Fibroblast of lung (primary cell): ENCODE data around the gene PCDH12. TPM values are rescaled to one million over a fixed set of nuclear protein-coding genes. Genes with fewer than 3 reads are reported as not detected.

Source experiments
- DNase-seq, 2 donors: peaks; one replicate each; pipeline versions ENCODE4 v3.0.0 to v3.0.0-alpha.2; 2010; ENCODE audit warnings: low read depth in 2 of 2
- H2AFZ ChIP-seq: 2 replicates; pipeline ENCODE4 v1.5.1; 2012; ENCODE audit warnings: low read length, control low read depth, inconsistent platforms
- H3K27ac ChIP-seq: 2 replicates; pipeline ENCODE4 v1.5.1; 2011; ENCODE audit warnings: low read length, control low read depth; ENCODE audit not compliant: insufficient read depth
- H3K27me3 ChIP-seq: 2 replicates; pipeline ENCODE4 v1.5.1; 2011; ENCODE audit warnings: mild to moderate bottlenecking, low read length; ENCODE audit not compliant: control insufficient read depth, insufficient read depth
- H3K36me3 ChIP-seq: 2 replicates; pipeline ENCODE4 v1.5.1; 2011; ENCODE audit warnings: low read length; ENCODE audit not compliant: control insufficient read depth, insufficient read depth
- H3K4me1 ChIP-seq: 2 replicates; pipeline ENCODE4 v1.5.1; 2011; ENCODE audit warnings: low read length; ENCODE audit not compliant: control insufficient read depth, insufficient read depth; ENCODE audit errors: extremely low read depth
- H3K4me2 ChIP-seq: 2 replicates; pipeline ENCODE4 v1.5.1; 2011; ENCODE audit warnings: low read length, control low read depth; ENCODE audit not compliant: insufficient read depth; ENCODE audit errors: extremely low read depth
- H3K4me3 ChIP-seq, 4 experiments: fragments of 200-600 bp in 1 of 4; sonication (generic) in 1 of 4; replicated peaks in 1 of 4; 2 replicates each; pipeline ENCODE4 v1.5.1; 2011 to 2016; ENCODE audit warnings: low read length in 4 of 4, low read depth in 3 of 4, mild to moderate bottlenecking in 3 of 4, control low read depth in 2 of 4, inconsistent platforms in 1 of 4, mixed read lengths in 1 of 4; ENCODE audit not compliant: insufficient read depth in 1 of 4; ENCODE audit errors: control extremely low read depth in 1 of 4
- H3K79me2 ChIP-seq: 2 replicates; pipeline ENCODE4 v1.5.1; 2012; ENCODE audit warnings: mild to moderate bottlenecking, low read length, inconsistent platforms; ENCODE audit not compliant: control insufficient read depth, insufficient read depth
- H3K9ac ChIP-seq: 2 replicates; pipeline ENCODE4 v1.5.1; 2011; ENCODE audit warnings: mild to moderate bottlenecking, low read length, control low read depth; ENCODE audit not compliant: insufficient read depth
- H3K9me3 ChIP-seq: 2 replicates; pipeline ENCODE4 v1.5.1; 2012; ENCODE audit warnings: low read depth, low read length; ENCODE audit not compliant: control insufficient read depth, insufficient read depth
- H4K20me1 ChIP-seq: 2 replicates; pipeline ENCODE4 v1.5.1; 2011; ENCODE audit warnings: low read length; ENCODE audit not compliant: control insufficient read depth, insufficient read depth; ENCODE audit errors: extremely low read depth
- EZH2 ChIP-seq: IDR thresholded peaks from 2 replicates; pipeline ENCODE4 v1.5.1; 2012; ENCODE audit warnings: low read length, control low read depth, mild to moderate bottlenecking; ENCODE audit errors: missing control alignments
- polyA plus RNA-seq, 2 donors: library from polyadenylated mRNA; depleted of rRNA in 1 of 2; stranded (reverse) in 1 of 2; unstranded in 1 of 2; fragments of >200 nt; gene quantifications; 2 replicates each; pipeline ENCODE4 v1.2.1, GENCODE V29; 2011 to 2012; ENCODE audit warnings: missing spikeins in 1 of 2
- total RNA-seq: library from RNA; depleted of rRNA; stranded (reverse); fragments of >200 nt; gene quantifications from 2 replicates; pipeline ENCODE4 v1.2.1, GENCODE V29; 2014
- TF ChIP-seq, protein P1 (sequence below), 2 donors: IDR thresholded peaks in 1 of 2; conservative IDR thresholded peaks in 1 of 2; 1 replicate in 1 of 2; 2 replicates in 1 of 2; pipeline ENCODE4 v1.5.1; 2011 to 2012; ENCODE audit warnings: low read length in 2 of 2, control low read depth in 1 of 2, inconsistent platforms in 1 of 2, low read depth in 1 of 2, mild to moderate bottlenecking in 1 of 2

The PCDH12 gene
- total and polyA plus RNA-seq, 2 donors (not counting 1 experiment from before 2014, with no cell fraction given): under 0.01 to 0.02 TPM

DNA sequence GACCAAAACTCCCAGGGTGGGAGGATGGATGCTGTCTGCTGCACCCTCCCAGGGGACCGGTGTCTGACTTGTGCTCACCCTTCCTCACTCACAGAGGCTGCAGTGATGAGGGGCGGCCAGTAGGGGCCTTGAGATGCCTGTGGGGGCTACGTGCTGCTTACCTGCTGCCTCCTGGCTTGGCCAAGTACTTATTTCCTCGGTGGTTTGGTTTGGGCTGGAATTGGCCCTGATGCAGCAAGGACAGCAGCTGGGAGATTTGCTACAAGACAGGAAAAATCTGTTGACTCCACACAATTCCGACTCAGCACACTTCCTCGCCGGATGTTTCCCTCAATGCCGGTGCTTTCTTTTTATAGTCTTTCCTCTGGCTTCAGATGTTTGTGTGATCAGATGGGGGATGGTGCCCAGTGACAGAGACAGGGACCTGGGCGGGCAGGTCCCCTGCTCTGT is 6.6 kb downstream of the PCDH12 start:
- H3K4me2 ChIP-seq: no peak overlapping the region
- no peaks in the 10 kb centered on the region for H3K79me2 ChIP-seq
- H3K36me3 ChIP-seq: no peaks in the 10 kb centered on the region
- no peak for DNase-seq
- H2AFZ ChIP-seq: no peak overlapping the region
- H3K27ac ChIP-seq: no peak overlapping the region
- no peak overlapping the region for H3K4me3 ChIP-seq
- no peak overlapping the region for H3K9ac ChIP-seq
- H3K27me3 ChIP-seq: peaks cover 8% of the 10 kb centered on the region
- H3K4me1 ChIP-seq: no peaks in the 10 kb centered on the region
- H4K20me1 ChIP-seq: no peaks in the 10 kb centered on the region
- H3K9me3 ChIP-seq: no peaks in the 10 kb centered on the region
- TF ChIP-seq EZH2: no peak
- TF ChIP-seq, protein P1, sequence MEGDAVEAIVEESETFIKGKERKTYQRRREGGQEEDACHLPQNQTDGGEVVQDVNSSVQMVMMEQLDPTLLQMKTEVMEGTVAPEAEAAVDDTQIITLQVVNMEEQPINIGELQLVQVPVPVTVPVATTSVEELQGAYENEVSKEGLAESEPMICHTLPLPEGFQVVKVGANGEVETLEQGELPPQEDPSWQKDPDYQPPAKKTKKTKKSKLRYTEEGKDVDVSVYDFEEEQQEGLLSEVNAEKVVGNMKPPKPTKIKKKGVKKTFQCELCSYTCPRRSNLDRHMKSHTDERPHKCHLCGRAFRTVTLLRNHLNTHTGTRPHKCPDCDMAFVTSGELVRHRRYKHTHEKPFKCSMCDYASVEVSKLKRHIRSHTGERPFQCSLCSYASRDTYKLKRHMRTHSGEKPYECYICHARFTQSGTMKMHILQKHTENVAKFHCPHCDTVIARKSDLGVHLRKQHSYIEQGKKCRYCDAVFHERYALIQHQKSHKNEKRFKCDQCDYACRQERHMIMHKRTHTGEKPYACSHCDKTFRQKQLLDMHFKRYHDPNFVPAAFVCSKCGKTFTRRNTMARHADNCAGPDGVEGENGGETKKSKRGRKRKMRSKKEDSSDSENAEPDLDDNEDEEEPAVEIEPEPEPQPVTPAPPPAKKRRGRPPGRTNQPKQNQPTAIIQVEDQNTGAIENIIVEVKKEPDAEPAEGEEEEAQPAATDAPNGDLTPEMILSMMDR (conservative IDR thresholded peaks at IDR 0.05 in 1 of 2, IDR thresholded peaks at IDR 0.05 in 1 of 2; ENCODE audit: low read depth in 1 of 2, low read length in 2 of 2): peak; percentile 21 to 47

DNA sequence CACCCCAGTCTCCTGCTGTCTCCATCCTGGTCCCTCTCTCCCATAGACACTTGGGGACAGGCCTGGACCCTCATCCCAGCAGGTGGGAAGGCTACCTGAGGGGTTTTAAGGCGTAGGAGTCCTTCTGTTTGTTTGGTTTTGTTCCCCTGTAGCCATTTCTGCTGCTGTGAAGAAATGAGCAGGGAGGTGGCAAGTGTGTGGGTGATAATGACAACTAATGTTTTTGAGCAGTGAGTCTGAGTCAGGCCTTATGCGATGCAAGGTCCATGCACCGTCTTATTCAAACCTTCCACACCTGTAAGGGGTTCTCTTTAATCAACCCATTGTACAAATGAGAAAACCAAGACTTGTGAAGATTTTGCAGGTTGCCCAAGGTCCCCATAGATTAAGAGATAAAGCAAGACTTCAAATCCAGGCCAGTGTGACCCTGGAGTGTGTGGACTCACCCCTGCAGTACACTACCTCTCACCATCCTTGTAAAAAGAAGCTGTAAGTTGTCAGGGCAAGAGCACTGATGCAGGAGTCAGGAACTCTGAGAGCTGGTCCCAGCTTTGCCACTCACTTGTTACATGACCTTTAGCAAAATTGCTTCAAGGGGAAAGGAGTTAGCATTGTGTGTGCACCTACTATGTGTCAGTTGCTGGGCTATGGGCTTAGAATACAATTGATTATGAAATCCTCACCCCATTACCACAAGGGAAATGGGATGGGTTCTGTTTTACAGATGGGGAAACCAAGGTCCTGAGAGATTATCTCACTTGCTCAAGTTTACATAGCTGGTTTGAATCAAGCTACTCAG is 7.6 kb downstream of the PCDH12 start:
- no peaks in the 10 kb centered on the region for H3K79me2 ChIP-seq
- TF ChIP-seq EZH2: no peak
- TF ChIP-seq, protein P1 (conservative IDR thresholded peaks at IDR 0.05 in 1 of 2, IDR thresholded peaks at IDR 0.05 in 1 of 2; ENCODE audit: low read depth in 1 of 2, low read length in 2 of 2): no peak
- H3K9me3 ChIP-seq: no peaks in the 10 kb centered on the region
- H3K4me2 ChIP-seq: no peak overlapping the region
- H3K27me3 ChIP-seq: peaks cover 8% of the 10 kb centered on the region
- no peak overlapping the region for H3K4me3 ChIP-seq
- no peak overlapping the region for H2AFZ ChIP-seq
- no peaks in the 10 kb centered on the region for H4K20me1 ChIP-seq
- H3K4me1 ChIP-seq: no peaks in the 10 kb centered on the region
- H3K27ac ChIP-seq: no peak overlapping the region
- H3K9ac ChIP-seq: no peak overlapping the region
- H3K36me3 ChIP-seq: no peaks in the 10 kb centered on the region
- no peak for DNase-seq

GRCh38 chr5:141949511-141949910 is 8.5 kb downstream of the PCDH12 start:
- no peaks in the 10 kb centered on the region for H3K79me2 ChIP-seq
- H4K20me1 ChIP-seq: no peaks in the 10 kb centered on the region
- H3K27ac ChIP-seq: no peak overlapping the region
- peaks cover 8% of the 10 kb centered on the region for H3K27me3 ChIP-seq
- H3K4me1 ChIP-seq: no peaks in the 10 kb centered on the region
- no peak overlapping the region for H3K4me2 ChIP-seq
- H3K4me3 ChIP-seq: no peak overlapping the region
- no peak for DNase-seq
- H3K9me3 ChIP-seq: no peaks in the 10 kb centered on the region
- TF ChIP-seq, protein P1 (conservative IDR thresholded peaks at IDR 0.05 in 1 of 2, IDR thresholded peaks at IDR 0.05 in 1 of 2; ENCODE audit: low read depth in 1 of 2, low read length in 2 of 2): no peak
- no peak for TF ChIP-seq EZH2
- H3K36me3 ChIP-seq: no peaks in the 10 kb centered on the region
- H2AFZ ChIP-seq: no peak overlapping the region
- no peak overlapping the region for H3K9ac ChIP-seq
